HG03439 (cell line): Measurements from ENCODE around the gene ALKBH6.

Experiments
- ATAC-seq: cut with Tn5 transposase; IDR thresholded peaks from one replicate; pipeline ENCODE4 v1.9.1; 2021; ENCODE audit warnings: mild to moderate bottlenecking, moderate library complexity; ENCODE audit not compliant: unreplicated experiment

Gene ALKBH6

GRCh38 chr19:35960432-35960972 is 53.5 kb downstream of the ALKBH6 start:
- ATAC-seq, result no peak

DNA sequence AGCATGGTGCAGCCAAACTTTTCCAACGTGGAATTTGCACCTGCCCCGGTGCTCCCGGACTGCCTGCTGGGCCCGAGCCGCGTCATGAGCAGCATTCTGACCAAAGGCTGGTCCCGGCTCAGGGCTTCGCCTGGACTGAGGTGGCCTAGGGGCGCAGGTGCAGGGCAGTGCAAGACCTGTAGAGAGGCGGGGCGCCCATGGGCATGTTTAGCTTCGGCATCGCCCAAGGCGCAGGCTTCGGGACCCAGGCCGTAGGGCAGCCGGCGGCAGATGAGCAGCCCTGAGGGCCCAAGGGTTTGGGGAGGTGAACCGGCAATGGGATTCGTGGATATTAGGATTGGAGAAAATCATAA is 54.1 kb downstream of the ALKBH6 start:
- ATAC-seq, result no peak
